HG03469 (cell line): ENCODE data around the gene FYB1.
"Not testable (repeated sequence)": the region's sequence is repeated elsewhere in the genome, so short reads cannot be mapped to it uniquely, and the experiment has no call there.

Experiments
- ATAC-seq: cut with Tn5 transposase; IDR thresholded peaks from one replicate; pipeline ENCODE4 v1.9.1; 2021; ENCODE audit warnings: mild to moderate bottlenecking, moderate library complexity, moderate number of reproducible peaks; ENCODE audit not compliant: unreplicated experiment

FYB1 gene

GRCh38 chr5:39189292-39189955 is 29.9 kb downstream of the FYB1 start:
- ATAC-seq, result no peak

GRCh38 chr5:39187831-39188731 is 31.3 kb downstream of the FYB1 start:
- no peak for ATAC-seq

GRCh38 chr5:39186722-39187539 is 32.4 kb downstream of the FYB1 start:
- no peak for ATAC-seq

GRCh38 chr5:39186289-39186688 is 33.1 kb downstream of the FYB1 start:
- no peak for ATAC-seq

GRCh38 chr5:39185761-39186160 is 33.6 kb downstream of the FYB1 start:
- ATAC-seq, result no peak

GRCh38 chr5:39179561-39179960 is 39.8 kb downstream of the FYB1 start:
- ATAC-seq, result not testable (repeated sequence)

- no peak for ATAC-seq
Measured at GRCh38 chr5:39178861-39179260, 40.5 kb downstream of the FYB1 start.

GRCh38 chr5:39178171-39178570 is 41.2 kb downstream of the FYB1 start:
- ATAC-seq, result no peak

GRCh38 chr5:39177631-39177964 is 41.8 kb downstream of the FYB1 start:
- ATAC-seq, result peak; percentile 61

GRCh38 chr5:39176759-39177630 is 42.4 kb downstream of the FYB1 start:
- no peak for ATAC-seq

GRCh38 chr5:39175273-39175955 is 43.9 kb downstream of the FYB1 start:
- no peak for ATAC-seq

- ATAC-seq, result no peak
Measured at GRCh38 chr5:39173069-39173468, 46.3 kb downstream of the FYB1 start.

- ATAC-seq, result no peak
Measured at GRCh38 chr5:39172593-39172992, 46.8 kb downstream of the FYB1 start.

GRCh38 chr5:39171647-39172046 is 47.7 kb downstream of the FYB1 start:
- no peak for ATAC-seq

GRCh38 chr5:39169081-39169480 is 50.3 kb downstream of the FYB1 start:
- ATAC-seq, result no peak

- ATAC-seq, result no peak
Measured at GRCh38 chr5:39167972-39168342, 51.4 kb downstream of the FYB1 start.

- ATAC-seq, result no peak
Measured at GRCh38 chr5:39167141-39167971, 52.0 kb downstream of the FYB1 start.

- peak; percentile 71 for ATAC-seq
Measured at GRCh38 chr5:39164529-39165402, 54.6 kb downstream of the FYB1 start.
